HG02678 (cell line): Measurements from ENCODE around the gene EHD4.
A peak's percentile ranks its signal among the peaks of the same experiment; 100 is the strongest.

Source experiments
- ATAC-seq: cut with Tn5 transposase; IDR thresholded peaks from one replicate; pipeline ENCODE4 v1.9.1; 2021; ENCODE audit warnings: mild to moderate bottlenecking, moderate library complexity; ENCODE audit not compliant: unreplicated experiment

The EHD4 gene

GRCh38 chr15:41995476-41995855 is 23.1 kb upstream of the EHD4 start:
- ATAC-seq, result no peak

GRCh38 chr15:41994772-41995475 is 22.6 kb upstream of the EHD4 start:
- no peak for ATAC-seq

- no peak for ATAC-seq
These were observed 21.9 kb upstream of the EHD4 start for GRCh38 chr15:41994171-41994650.

GRCh38 chr15:41993472-41994170 is 21.3 kb upstream of the EHD4 start:
- ATAC-seq, result no peak

- ATAC-seq, result no peak
These were observed 20.4 kb upstream of the EHD4 start for GRCh38 chr15:41992803-41993190.

- no peak for ATAC-seq
These were observed 19.9 kb upstream of the EHD4 start for GRCh38 chr15:41992151-41992802.

GRCh38 chr15:41990691-41991090 is 18.3 kb upstream of the EHD4 start:
- ATAC-seq, result no peak

GRCh38 chr15:41990243-41990605 is 17.9 kb upstream of the EHD4 start:
- no peak for ATAC-seq

GRCh38 chr15:41989573-41990242 is 17.4 kb upstream of the EHD4 start:
- ATAC-seq, result peak; percentile 66

- no peak for ATAC-seq
These were observed 16.7 kb upstream of the EHD4 start for GRCh38 chr15:41988896-41989572.

GRCh38 chr15:41987925-41988275 is 15.5 kb upstream of the EHD4 start:
- no peak for ATAC-seq

- ATAC-seq, result no peak
These were observed 15.0 kb upstream of the EHD4 start for GRCh38 chr15:41987246-41987924.

- ATAC-seq, result no peak
These were observed 13.1 kb upstream of the EHD4 start for GRCh38 chr15:41985236-41986160.

GRCh38 chr15:41984622-41985021 is 12.3 kb upstream of the EHD4 start:
- ATAC-seq, result no peak

- no peak for ATAC-seq
These were observed 11.5 kb upstream of the EHD4 start for GRCh38 chr15:41983621-41984571.

- no peak for ATAC-seq
These were observed 10.9 kb upstream of the EHD4 start for GRCh38 chr15:41983221-41983620.

GRCh38 chr15:41982133-41982930 is 10.0 kb upstream of the EHD4 start:
- no peak for ATAC-seq
